Neural cell (in vitro differentiated cells): ENCODE data around the gene ANTXR1.

Source experiments
- CTCF ChIP-seq: fragments of 450-650 bp; IDR thresholded peaks from 2 replicates; pipeline ENCODE4 v1.5.1; 2014; ENCODE audit warnings: antibody characterized with exemption, mild to moderate bottlenecking, moderate library complexity; ENCODE audit not compliant: poor library complexity, severe bottlenecking
- EP300 ChIP-seq: fragments of 450-650 bp; conservative IDR thresholded peaks from 2 replicates; pipeline ENCODE4 v1.6.1; 2014; ENCODE audit warnings: antibody characterized with exemption, mild to moderate bottlenecking, moderate library complexity; ENCODE audit not compliant: poor library complexity, severe bottlenecking
- POLR2AphosphoS5 ChIP-seq: IDR thresholded peaks from 2 replicates; pipeline ENCODE4 v1.6.1; 2012
- RAD21 ChIP-seq: fragments of 450-650 bp; conservative IDR thresholded peaks from 2 replicates; pipeline ENCODE4 v1.6.1; 2014; ENCODE audit warnings: antibody characterized with exemption, mild to moderate bottlenecking, moderate library complexity
- REST ChIP-seq: IDR thresholded peaks from 2 replicates; pipeline ENCODE4 v1.6.1; 2012; ENCODE audit warnings: borderline replicate concordance

GRCh38 chr2:69188182-69188900 is 175.4 kb downstream of the ANTXR1 start:
- TF ChIP-seq REST (no peak), POLR2AphosphoS5 (no peak), CTCF (no peak), EP300 (no peak), RAD21 (no peak)
